Testis (tissue), 3 donors: ENCODE data around the gene CTXND1. TPM values are rescaled to one million over a fixed set of nuclear protein-coding genes. Genes with fewer than 3 reads are reported as not detected.
A peak's percentile ranks its signal among the peaks of the same experiment; 100 is the strongest.

ENCODE experiments used
- DNase-seq: peaks from one replicate; pipeline ENCODE4 v3.0.0-alpha.2; 2019
- H3K27ac ChIP-seq, 2 donors: fragments of 200-600 bp; sonication (generic); one replicate each; pipeline ENCODE4 v1.5.1; 2019
- H3K27me3 ChIP-seq: fragments of 200-600 bp; sonication (generic); one replicate; pipeline ENCODE4 v1.5.1; 2019
- H3K36me3 ChIP-seq: fragments of 200-600 bp; sonication (generic); one replicate; pipeline ENCODE4 v1.5.1; 2017; ENCODE audit warnings: low read depth; ENCODE audit errors: missing control alignments
- H3K4me1 ChIP-seq: fragments of 200-600 bp; sonication (generic); one replicate; pipeline ENCODE4 v1.5.1; 2019
- H3K4me3 ChIP-seq, 2 donors: fragments of 200-600 bp; sonication (generic); one replicate each; pipeline ENCODE4 v1.5.1; 2017 to 2019
- H3K9me3 ChIP-seq: fragments of 200-600 bp; sonication (generic); one replicate; pipeline ENCODE4 v1.5.1; 2017
- CTCF ChIP-seq, 3 experiments: fragments of 450-650 bp in 2 of 3; fragments of 200-600 bp in 1 of 3; sonication (generic) in 1 of 3; IDR thresholded peaks; one replicate each; pipeline ENCODE4 v1.5.1; 2016 to 2019; ENCODE audit warnings: antibody characterized with exemption in 3 of 3, mild to moderate bottlenecking in 2 of 3, moderate library complexity in 1 of 3
- POLR2A ChIP-seq: fragments of 450-650 bp; IDR thresholded peaks from one replicate; pipeline ENCODE4 v1.6.1; 2017; ENCODE audit warnings: antibody characterized with exemption, mild to moderate bottlenecking, moderate library complexity
- WGBS, 2 donors: methylation state at CpG; one replicate each; pipeline ENCODE4 v1.1.5; 2018; 5-methylcytosine and 5-hydroxymethylcytosine counted together
- intact Hi-C: fragments of 100-400 bp; cut with DNase I; formaldehyde crosslinking; loops from one replicate; pipeline ENCODE4 v1.15.1; 2023; ENCODE audit warnings: low total_unique reads
- polyA plus RNA-seq: library from polyadenylated mRNA; stranded (reverse); fragments of 350-450 nt; fragmentation: Illumina TruSeq; extraction: RNeasy Lipid Tissue Mini Kit (QIAGEN cat#74804); gene quantifications from one replicate; pipeline ENCODE4 v1.2.3, GENCODE V29; 2014; ENCODE audit warnings: low read depth, low replicate concordance; ENCODE audit not compliant: insufficient read depth
- total RNA-seq, 2 donors: library from RNA; depleted of rRNA; stranded (reverse); fragments of >200 nt; gene quantifications; one replicate each; pipeline ENCODE4 v1.2.3, GENCODE V29; 2016

Gene CTXND1
- total and polyA plus RNA-seq, 3 donors from 2014 or later = 0.06 to 1.6 TPM; not detected in 1

GRCh38 chr15:80176443-80176842 is 75.6 kb downstream of the CTXND1 start:
- Histone ChIP-seq H3K27me3 (no peaks in the 10 kb centered on the region), H3K4me3 (no peak overlapping the region), H3K4me1 (peaks cover 12% of the 10 kb centered on the region), H3K27ac (no peak overlapping the region), H3K9me3 (no peaks in the 10 kb centered on the region), H3K36me3 (no peaks in the 10 kb centered on the region)
- intact Hi-C loops = no loop called here
- no peak for DNase-seq
- 48 to 56% methylated on average over 5 to 6 of the region's 6 CpGs for WGBS, 2 donors
- TF ChIP-seq POLR2A (no peak), CTCF (IDR thresholded peaks at IDR 0.05) (no peak)

DNA sequence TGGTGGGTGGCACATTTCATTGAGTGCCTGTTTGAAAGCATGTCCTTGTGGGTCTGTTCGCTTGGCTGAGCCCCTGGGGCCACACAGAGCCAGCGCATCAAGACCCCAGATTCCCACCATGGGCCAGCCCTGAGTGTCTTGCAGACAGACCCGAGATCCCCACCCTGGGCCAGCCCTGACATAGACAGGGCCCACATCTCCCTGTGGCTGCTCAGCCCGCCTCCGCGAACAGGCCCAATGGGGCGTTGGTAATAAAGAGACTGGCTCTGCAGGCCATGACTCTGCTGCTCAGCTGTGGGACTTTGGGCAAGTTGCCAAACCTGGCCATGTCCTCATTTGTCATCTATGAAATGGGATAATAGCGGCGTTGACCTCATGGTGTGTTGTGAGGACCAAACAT is 76.6 kb downstream of the CTXND1 start:
- Histone ChIP-seq H3K27ac (no peak overlapping the region), H3K27me3 (no peaks in the 10 kb centered on the region), H3K9me3 (no peaks in the 10 kb centered on the region), H3K36me3 (no peaks in the 10 kb centered on the region), H3K4me3 (no peak overlapping the region), H3K4me1 (peaks cover 12% of the 10 kb centered on the region)
- intact Hi-C loops = no loop called here
- no peak for DNase-seq
- WGBS, 2 donors = 94 to 100% methylated on average over 2 to 9 of the region's 9 CpGs
- TF ChIP-seq POLR2A = no peak
- no peak for TF ChIP-seq CTCF (IDR thresholded peaks at IDR 0.05)

DNA sequence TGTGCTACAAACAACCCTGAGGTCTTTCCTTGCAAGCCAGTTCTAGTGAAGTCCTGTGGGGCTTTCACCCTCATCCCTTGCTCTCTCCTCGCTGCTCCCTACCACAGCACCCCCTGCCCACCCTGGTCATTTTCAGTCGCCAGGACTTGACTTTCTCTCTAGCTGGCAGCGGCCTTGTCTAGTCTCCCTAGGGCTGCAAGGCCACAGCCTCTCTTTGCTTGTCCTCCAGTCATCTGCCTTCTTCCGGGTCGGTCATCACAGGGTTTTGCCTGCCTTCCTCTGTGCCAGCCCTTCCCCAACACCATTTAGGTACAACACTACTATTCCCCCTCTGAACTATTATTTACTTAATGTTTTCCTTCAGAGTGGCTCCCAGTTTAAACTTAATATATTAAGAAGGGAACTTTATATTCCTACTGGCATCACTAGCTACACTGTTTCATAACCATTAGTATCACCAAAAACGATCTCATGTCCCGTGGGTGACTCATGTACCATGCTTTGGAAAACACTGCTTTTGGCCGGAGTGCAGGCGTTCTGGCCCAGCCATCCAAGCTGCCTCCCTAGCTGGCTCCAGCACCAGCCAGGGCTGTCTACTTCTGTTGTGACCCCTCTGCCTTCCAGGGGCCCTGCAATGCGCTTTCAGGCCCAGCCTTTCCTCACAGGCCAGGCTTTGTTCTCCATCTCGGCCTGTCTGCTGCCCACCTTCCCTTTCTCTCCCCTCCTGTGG is 77.8 kb downstream of the CTXND1 start:
- peak; percentile 73 for DNase-seq
- 63 to 72% methylated on average over 11 of the region's 11 CpGs for WGBS, 2 donors
- Histone ChIP-seq H3K9me3 (no peaks in the 10 kb centered on the region), H3K4me3 (no peak overlapping the region), H3K4me1 (peaks cover 12% of the 10 kb centered on the region), H3K27me3 (no peaks in the 10 kb centered on the region), H3K27ac (peak overlapping the region; percentile 28 to 34), H3K36me3 (no peaks in the 10 kb centered on the region)
- intact Hi-C loops = no loop called here
- TF ChIP-seq CTCF (IDR thresholded peaks at IDR 0.05) (no peak), POLR2A (no peak)

- Histone ChIP-seq H3K27ac (no peak overlapping the region), H3K9me3 (no peaks in the 10 kb centered on the region), H3K27me3 (no peaks in the 10 kb centered on the region), H3K4me1 (peaks cover 12% of the 10 kb centered on the region), H3K36me3 (no peaks in the 10 kb centered on the region), H3K4me3 (no peak overlapping the region)
- DNase-seq = peak; percentile 77
- intact Hi-C loops = no loop called here
- TF ChIP-seq CTCF (IDR thresholded peaks at IDR 0.05) (peak; percentile 18 to 46 (median 30)), POLR2A (no peak)
- WGBS, 2 donors = 56 to 66% methylated on average over 8 to 10 of the region's 10 CpGs
Measured at GRCh38 chr15:80173022-80173759, 78.8 kb downstream of the CTXND1 start.
